HCT116 (cell line): ENCODE measurements around the gene USP3. TPM values are rescaled to one million over a fixed set of nuclear protein-coding genes. Genes with fewer than 3 reads are reported as not detected.

Experiments used
- ATAC-seq: fragments of 200-7000 bp; cut with Tn5 transposase; 2 replicates; pipeline ENCODE4 v1.9.1; 2020; ENCODE audit warnings: mild to moderate bottlenecking, moderate library complexity
- BruUV-seq: library from RNA; stranded (reverse); fragments of 400-500 nt; replicated peaks from 2 replicates; lab custom pipeline; 2021; lab: Mats Ljungman, UMichigan
- CTCF ChIA-PET: fragments of 300-600 bp; sonication (Branson Sonifier 250); formaldehyde crosslinking; loops from one replicate; lab custom pipeline; 2021; ENCODE audit warnings: antibody characterized with exemption; lab: Charles Lee
- POLR2A ChIA-PET: fragments of 300-600, 350-600 bp; sonication (Branson Sonifier 250); formaldehyde crosslinking; loops from one replicate; lab custom pipeline; 2021; ENCODE audit warnings: antibody characterized with exemption; lab: Charles Lee
- RAD21 ChIA-PET, 2 experiments: fragments of 300-600 bp; sonication (Branson Sonifier 250); formaldehyde crosslinking; loops; one replicate each; lab custom pipeline; 2023; ENCODE audit warnings: low total read pairs in 2 of 2; ENCODE audit not compliant: uncharacterized antibody in 2 of 2, unreplicated experiment in 2 of 2, low non-redundant PET in 1 of 2; lab: Charles Lee
- DNase-seq: peaks from one replicate; pipeline ENCODE4 v3.0.0-alpha.2; 2010; ENCODE audit warnings: low read depth, low spot score
- H2AFZ ChIP-seq: fragments of 200-600 bp; shearing (Covaris generic), sonication (generic); 2 replicates; pipeline ENCODE4 v1.6.1; 2017; ENCODE audit warnings: low read depth, mixed run types, mixed read lengths, antibody characterized with exemption, low read length; ENCODE audit not compliant: poor library complexity, severe bottlenecking
- H3K27ac ChIP-seq: 2 replicates; pipeline ENCODE4 v1.5.1; 2012; ENCODE audit warnings: low read depth, low read length
- H3K27me3 ChIP-seq: fragments of 200-600 bp; sonication (generic); 2 replicates; pipeline ENCODE4 v1.6.1; 2016; ENCODE audit warnings: mixed run types, low read length, mixed read lengths; ENCODE audit not compliant: insufficient read depth
- H3K36me3 ChIP-seq, 2 experiments: fragments of 200-500 bp in 1 of 2; fragments of 200-600 bp in 1 of 2; sonication (Bioruptor generic) in 1 of 2; sonication (generic) in 1 of 2; 2 replicates each; pipeline versions ENCODE4 v1.5.1 to v1.6.1; 2014 to 2016; ENCODE audit warnings: low read length in 2 of 2, inconsistent platforms in 1 of 2, mixed read lengths in 1 of 2, mixed run types in 1 of 2; ENCODE audit not compliant: insufficient read depth in 2 of 2, control insufficient read depth in 1 of 2
- H3K4me1 ChIP-seq, 2 experiments: fragments of 200-600 bp in 1 of 2; sonication (generic) in 1 of 2; 2 replicates each; pipeline versions ENCODE4 v1.5.1 to v1.6.1; 2012 to 2017; ENCODE audit warnings: low read length in 2 of 2, inconsistent platforms in 1 of 2, mild to moderate bottlenecking in 1 of 2, mixed read lengths in 1 of 2, mixed run types in 1 of 2, moderate library complexity in 1 of 2; ENCODE audit not compliant: insufficient read depth in 2 of 2, control insufficient read depth in 1 of 2
- H3K4me2 ChIP-seq: fragments of 200-600 bp; sonication (generic); 2 replicates; pipeline ENCODE4 v1.6.1; 2017; ENCODE audit warnings: mixed run types, low read length, mixed read lengths
- H3K4me3 ChIP-seq, 2 experiments: fragments of 200-600 bp in 1 of 2; sonication (generic) in 1 of 2; replicated peaks in 1 of 2; 2 replicates each; pipeline ENCODE4 v1.5.1; 2011 to 2016; ENCODE audit warnings: low read length in 2 of 2, control low read depth in 1 of 2, low read depth in 1 of 2, mild to moderate bottlenecking in 1 of 2, mixed read lengths in 1 of 2, mixed run types in 1 of 2
- H3K79me2 ChIP-seq: fragments of 200-600 bp; sonication (generic); 2 replicates; pipeline ENCODE4 v1.6.1; 2017; ENCODE audit warnings: mild to moderate bottlenecking, mixed run types, low read length, moderate library complexity, mixed read lengths; ENCODE audit not compliant: insufficient read depth
- H3K9ac ChIP-seq: fragments of 200-600 bp; sonication (generic); 2 replicates; pipeline ENCODE4 v1.6.1; 2016; ENCODE audit warnings: low read length, mixed read lengths
- H3K9me2 ChIP-seq: fragments of 200-600 bp; sonication (generic), shearing (Covaris generic); 2 replicates; pipeline ENCODE4 v1.6.1; 2017; ENCODE audit warnings: mixed run types, mild to moderate bottlenecking, moderate library complexity; ENCODE audit not compliant: insufficient read depth
- H3K9me3 ChIP-seq, 2 experiments: fragments of 200-500 bp in 1 of 2; fragments of 200-600 bp in 1 of 2; sonication (Bioruptor generic) in 1 of 2; sonication (generic) in 1 of 2; 2 replicates each; pipeline ENCODE4 v1.6.1; 2014 to 2017; ENCODE audit warnings: low read length in 2 of 2, mixed read lengths in 2 of 2, inconsistent platforms in 1 of 2, low read depth in 1 of 2, mild to moderate bottlenecking in 1 of 2, mixed run types in 1 of 2, moderate library complexity in 1 of 2; ENCODE audit not compliant: control insufficient read depth in 1 of 2, insufficient read depth in 1 of 2
- H4K20me1 ChIP-seq: fragments of 200-600 bp; sonication (generic), shearing (Covaris generic); 2 replicates; pipeline ENCODE4 v1.6.1; 2017; ENCODE audit warnings: mixed run types, mild to moderate bottlenecking, moderate library complexity; ENCODE audit not compliant: insufficient read depth
- CBX3 ChIP-seq: IDR thresholded peaks from 2 replicates; pipeline ENCODE4 v1.6.1; 2012; ENCODE audit warnings: low read depth
- CEBPB ChIP-seq: IDR thresholded peaks from 2 replicates; pipeline ENCODE4 v1.6.1; 2012; ENCODE audit warnings: low read depth
- EZH2 ChIP-seq: fragments of 200-600 bp; sonication (generic); IDR thresholded peaks from 2 replicates; pipeline ENCODE4 v1.6.1; 2017; ENCODE audit warnings: antibody characterized with exemption, mixed run types
- EZH2phosphoT487 ChIP-seq: fragments of 200-600 bp; IDR thresholded peaks from 2 replicates; pipeline ENCODE4 v1.6.1; 2018; ENCODE audit warnings: antibody characterized with exemption, borderline replicate concordance
- RAD21 ChIP-seq: IDR thresholded peaks from 2 replicates; pipeline ENCODE4 v1.6.1; 2012; ENCODE audit warnings: low read depth, mild to moderate bottlenecking
- SIN3A ChIP-seq: IDR thresholded peaks from 2 replicates; pipeline ENCODE4 v1.6.1; 2012; ENCODE audit warnings: low read depth
- SP1 ChIP-seq: IDR thresholded peaks from 2 replicates; pipeline ENCODE4 v1.6.1; 2012; ENCODE audit warnings: low read depth
- ZFX ChIP-seq: fragments of 450-650 bp; IDR thresholded peaks from 2 replicates; pipeline ENCODE4 v1.6.1; 2017
- ZNF274 ChIP-seq: fragments of 200-500 bp; sonication (Bioruptor generic); IDR thresholded peaks from 2 replicates; pipeline ENCODE4 v1.6.1; 2014; ENCODE audit warnings: mild to moderate bottlenecking, low read depth, low read length, inconsistent platforms
- intact Hi-C: fragments of 100-400 bp; cut with micrococcal nuclease; formaldehyde crosslinking; loops from 2 replicates; pipeline ENCODE4 v1.10.0; 2022
- total RNA-seq: library from RNA; stranded (reverse); gene quantifications from one replicate; pipeline ENCODE4 v1.2.1, GENCODE V29; 2021; ENCODE audit not compliant: unreplicated experiment
- TF ChIP-seq, protein P1 (sequence below): IDR thresholded peaks from 2 replicates; pipeline ENCODE4 v1.6.1; 2012
- TF ChIP-seq, protein P2 (sequence below): IDR thresholded peaks from 2 replicates; pipeline ENCODE4 v1.6.1; 2012; ENCODE audit warnings: low read depth
- TF ChIP-seq, protein P3 (sequence below): IDR thresholded peaks from 2 replicates; pipeline ENCODE4 v1.6.1; 2012

USP3 gene
- total RNA-seq, 1 experiment from 2014 or later = 61.6 TPM

DNA sequence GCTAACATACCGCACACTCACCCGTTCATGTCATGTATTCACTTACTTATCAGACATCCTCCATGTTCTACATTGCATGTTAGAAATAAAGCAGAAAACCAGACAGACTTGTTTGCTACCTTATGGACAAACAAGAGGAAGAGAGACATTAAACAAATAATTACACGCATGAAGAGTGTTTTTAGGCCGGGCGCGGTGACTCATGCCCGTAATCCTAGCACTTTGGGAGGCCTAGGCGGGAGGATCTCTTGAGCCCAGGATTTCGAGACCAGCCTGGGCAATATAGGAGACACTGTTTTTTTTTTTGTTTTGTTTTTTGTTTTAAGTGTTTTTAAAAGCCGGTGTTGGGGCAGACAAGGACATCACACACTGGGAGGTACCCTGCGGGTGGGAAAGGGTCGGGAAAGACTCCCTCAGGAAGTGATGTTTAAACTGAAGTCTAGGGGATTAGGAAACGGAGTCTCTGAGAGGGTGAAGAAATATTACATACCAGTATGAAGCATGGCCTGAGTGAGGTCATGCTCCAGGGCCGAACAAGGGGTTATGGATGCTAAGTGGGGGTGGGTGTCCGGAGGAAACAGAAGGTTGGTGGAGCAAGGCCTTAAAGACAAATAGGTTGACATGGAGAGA is 2.1 kb upstream of the USP3 start:
- Histone ChIP-seq H3K4me2 (peak overlapping the region; percentile 84), H3K9ac (peak overlapping the region; percentile 79), H3K36me3 (no peaks in the 10 kb centered on the region), H3K27me3 (no peaks in the 10 kb centered on the region), H3K4me3 (peak overlapping the region; percentile 58 to 78), H4K20me1 (peaks cover 15% of the 10 kb centered on the region; the same call in 1 of the 2 replicates), H3K79me2 (peaks cover 28% of the 10 kb centered on the region), H3K4me1 (peaks cover 31 to 53% of the 10 kb centered on the region in 2 experiments), H3K9me3 (no peaks in the 10 kb centered on the region), H2AFZ (no peak overlapping the region), H3K9me2 (no peaks in the 10 kb centered on the region), H3K27ac (peak overlapping the region; percentile 94)
- DNase-seq = no peak
- ChIA-PET RAD21 (no interaction called here), POLR2A (interaction anchor here (0.7 to 1.7 kb wide), 7 partner anchors 9 to 591 kb away, joined by 3 to 8 read pairs (median 4); partner anchors contain the start of gene CIAO2A), CTCF (interaction anchor here (1.0 to 2.4 kb wide), 4 partner anchors 11 to 35 kb away, joined by 3 to 13 read pairs (median 8); no protein-coding TSS in a partner anchor)
- TF ChIP-seq EZH2 = no peak
- TF ChIP-seq ZNF274 = no peak
- no peak for TF ChIP-seq CEBPB
- TF ChIP-seq, protein P1, sequence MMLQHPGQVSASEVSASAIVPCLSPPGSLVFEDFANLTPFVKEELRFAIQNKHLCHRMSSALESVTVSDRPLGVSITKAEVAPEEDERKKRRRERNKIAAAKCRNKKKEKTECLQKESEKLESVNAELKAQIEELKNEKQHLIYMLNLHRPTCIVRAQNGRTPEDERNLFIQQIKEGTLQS = no peak
- TF ChIP-seq, protein P2, sequence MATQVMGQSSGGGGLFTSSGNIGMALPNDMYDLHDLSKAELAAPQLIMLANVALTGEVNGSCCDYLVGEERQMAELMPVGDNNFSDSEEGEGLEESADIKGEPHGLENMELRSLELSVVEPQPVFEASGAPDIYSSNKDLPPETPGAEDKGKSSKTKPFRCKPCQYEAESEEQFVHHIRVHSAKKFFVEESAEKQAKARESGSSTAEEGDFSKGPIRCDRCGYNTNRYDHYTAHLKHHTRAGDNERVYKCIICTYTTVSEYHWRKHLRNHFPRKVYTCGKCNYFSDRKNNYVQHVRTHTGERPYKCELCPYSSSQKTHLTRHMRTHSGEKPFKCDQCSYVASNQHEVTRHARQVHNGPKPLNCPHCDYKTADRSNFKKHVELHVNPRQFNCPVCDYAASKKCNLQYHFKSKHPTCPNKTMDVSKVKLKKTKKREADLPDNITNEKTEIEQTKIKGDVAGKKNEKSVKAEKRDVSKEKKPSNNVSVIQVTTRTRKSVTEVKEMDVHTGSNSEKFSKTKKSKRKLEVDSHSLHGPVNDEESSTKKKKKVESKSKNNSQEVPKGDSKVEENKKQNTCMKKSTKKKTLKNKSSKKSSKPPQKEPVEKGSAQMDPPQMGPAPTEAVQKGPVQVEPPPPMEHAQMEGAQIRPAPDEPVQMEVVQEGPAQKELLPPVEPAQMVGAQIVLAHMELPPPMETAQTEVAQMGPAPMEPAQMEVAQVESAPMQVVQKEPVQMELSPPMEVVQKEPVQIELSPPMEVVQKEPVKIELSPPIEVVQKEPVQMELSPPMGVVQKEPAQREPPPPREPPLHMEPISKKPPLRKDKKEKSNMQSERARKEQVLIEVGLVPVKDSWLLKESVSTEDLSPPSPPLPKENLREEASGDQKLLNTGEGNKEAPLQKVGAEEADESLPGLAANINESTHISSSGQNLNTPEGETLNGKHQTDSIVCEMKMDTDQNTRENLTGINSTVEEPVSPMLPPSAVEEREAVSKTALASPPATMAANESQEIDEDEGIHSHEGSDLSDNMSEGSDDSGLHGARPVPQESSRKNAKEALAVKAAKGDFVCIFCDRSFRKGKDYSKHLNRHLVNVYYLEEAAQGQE = no peak
- no peak for TF ChIP-seq CBX3
- TF ChIP-seq ZFX = no peak
- TF ChIP-seq SIN3A = no peak
- TF ChIP-seq SP1 = no peak
- TF ChIP-seq EZH2phosphoT487 = no peak
- TF ChIP-seq, protein P3, sequence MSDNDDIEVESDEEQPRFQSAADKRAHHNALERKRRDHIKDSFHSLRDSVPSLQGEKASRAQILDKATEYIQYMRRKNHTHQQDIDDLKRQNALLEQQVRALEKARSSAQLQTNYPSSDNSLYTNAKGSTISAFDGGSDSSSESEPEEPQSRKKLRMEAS = no peak
- no peak for TF ChIP-seq RAD21
- ATAC-seq = no peak
- intact Hi-C loops = loop anchor here (5.0 kb wide), 1 partner anchor 960 kb away; the partner anchor contains the start of gene ZNF609
- BruUV-seq = no TSS peak
